GM19463 (cell line): ENCODE data around the gene GNAT1.
"Not testable (repeated sequence)": the region's sequence is repeated elsewhere in the genome, so short reads cannot be mapped to it uniquely, and the experiment has no call there.

Experiments used
- ATAC-seq: cut with Tn5 transposase; IDR thresholded peaks from one replicate; pipeline ENCODE4 v1.9.1; 2021; ENCODE audit warnings: mild to moderate bottlenecking, moderate library complexity; ENCODE audit not compliant: unreplicated experiment

GNAT1 gene

DNA sequence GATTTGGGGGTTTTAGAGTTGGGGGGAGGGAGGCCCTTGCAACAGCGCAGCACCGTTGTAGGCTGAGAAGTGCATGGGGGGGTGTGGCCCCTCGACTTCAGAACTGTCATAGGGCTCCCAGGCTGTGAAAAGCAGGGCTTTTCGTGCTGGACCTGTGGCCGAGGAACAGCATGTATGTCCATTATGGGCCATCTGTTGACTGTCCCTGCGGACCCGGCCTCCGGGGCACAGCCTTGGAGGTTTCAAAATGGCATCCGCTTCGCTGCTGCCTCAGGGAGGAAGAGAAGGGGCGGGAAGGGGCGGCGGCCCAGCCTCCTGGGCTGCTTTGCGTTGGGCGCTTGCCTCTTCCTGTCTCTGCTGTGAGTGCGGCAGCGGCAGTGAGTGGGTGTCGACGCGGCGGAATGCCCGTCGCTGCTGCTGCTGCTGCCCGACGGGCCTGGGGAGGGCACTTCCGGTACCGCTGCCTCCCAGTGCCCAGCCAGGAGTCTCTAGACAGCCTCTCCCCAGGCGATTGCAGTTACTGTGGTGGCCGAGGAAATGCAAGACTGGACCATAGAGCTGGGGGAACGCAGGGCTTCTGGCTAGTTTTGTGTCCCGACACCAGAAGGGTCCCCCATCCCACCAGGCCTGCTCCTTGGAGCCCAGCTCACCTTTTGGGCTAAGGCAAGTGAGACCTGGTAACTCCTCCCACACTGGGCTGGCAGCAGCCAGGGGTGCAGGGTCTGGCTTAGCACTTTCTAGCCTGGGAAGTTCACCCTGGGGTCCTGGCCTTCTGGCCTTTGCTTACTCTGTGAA lies 46.5 kb downstream of the GNAT1 start:
- peak; percentile 37 for ATAC-seq

DNA sequence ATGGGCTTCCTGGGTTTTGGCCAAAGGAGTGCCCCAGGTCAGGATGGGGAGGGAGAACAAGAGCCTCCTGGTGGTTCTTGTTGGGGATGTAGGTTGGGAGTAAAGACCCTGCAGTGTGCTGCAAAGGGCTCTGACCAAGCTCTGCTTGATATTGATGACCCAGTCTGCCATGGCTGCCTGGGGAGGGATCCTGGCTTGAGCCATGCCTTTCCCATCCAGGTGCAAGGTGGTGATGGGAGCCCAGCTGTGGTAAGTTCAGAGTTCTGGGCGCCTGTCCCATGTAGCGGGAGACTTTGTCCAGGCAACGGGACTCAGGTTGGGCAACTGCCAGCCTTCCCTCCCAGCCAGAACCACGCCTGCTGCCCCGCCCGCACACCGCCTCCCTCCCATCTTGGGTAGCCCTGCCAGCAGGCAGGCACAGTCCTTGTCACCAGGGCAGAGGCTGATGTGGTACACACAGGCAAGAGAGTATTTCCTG lies 47.2 kb downstream of the GNAT1 start:
- ATAC-seq: no peak

DNA sequence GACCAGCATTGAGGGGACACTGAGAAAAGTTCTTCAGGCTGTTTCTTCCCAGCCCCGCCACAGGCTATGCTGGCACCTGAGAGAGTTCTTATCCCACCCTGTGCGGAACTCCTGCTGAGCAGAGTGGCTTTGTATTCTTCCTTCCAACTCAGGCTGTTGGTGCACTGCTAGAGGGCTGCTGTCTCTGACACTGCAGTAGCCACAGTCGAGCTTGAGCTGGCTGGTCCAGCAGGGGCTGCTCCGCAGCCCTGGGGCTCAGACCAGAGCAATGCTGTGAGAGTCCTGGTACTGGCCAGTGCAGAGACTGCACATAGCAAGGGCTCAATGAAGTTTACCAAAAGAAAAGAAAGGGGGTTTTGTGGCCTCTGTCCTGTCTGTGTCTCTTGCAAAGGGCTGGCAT lies 48.2 kb downstream of the GNAT1 start:
- ATAC-seq: no peak

DNA sequence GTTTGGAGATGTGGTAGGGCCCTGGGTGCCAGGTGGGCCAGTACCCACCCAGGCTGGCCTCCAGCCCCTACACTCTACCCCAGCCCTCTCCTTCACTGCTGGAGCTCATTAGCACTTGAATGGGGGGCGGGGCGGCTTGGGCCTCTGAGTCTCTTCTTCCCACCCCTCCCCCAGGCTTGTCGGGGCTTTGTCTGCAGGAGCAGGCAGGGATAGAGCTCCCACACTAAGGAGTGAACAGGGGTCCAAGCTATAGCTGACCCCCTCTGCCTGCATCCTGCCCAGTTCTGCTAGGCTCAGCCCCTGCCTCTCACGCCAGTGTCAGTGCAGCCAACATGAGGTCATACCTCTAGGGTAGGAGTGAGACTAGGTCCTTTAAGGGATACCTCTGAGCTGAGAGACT lies 49.8 kb downstream of the GNAT1 start:
- no peak for ATAC-seq

DNA sequence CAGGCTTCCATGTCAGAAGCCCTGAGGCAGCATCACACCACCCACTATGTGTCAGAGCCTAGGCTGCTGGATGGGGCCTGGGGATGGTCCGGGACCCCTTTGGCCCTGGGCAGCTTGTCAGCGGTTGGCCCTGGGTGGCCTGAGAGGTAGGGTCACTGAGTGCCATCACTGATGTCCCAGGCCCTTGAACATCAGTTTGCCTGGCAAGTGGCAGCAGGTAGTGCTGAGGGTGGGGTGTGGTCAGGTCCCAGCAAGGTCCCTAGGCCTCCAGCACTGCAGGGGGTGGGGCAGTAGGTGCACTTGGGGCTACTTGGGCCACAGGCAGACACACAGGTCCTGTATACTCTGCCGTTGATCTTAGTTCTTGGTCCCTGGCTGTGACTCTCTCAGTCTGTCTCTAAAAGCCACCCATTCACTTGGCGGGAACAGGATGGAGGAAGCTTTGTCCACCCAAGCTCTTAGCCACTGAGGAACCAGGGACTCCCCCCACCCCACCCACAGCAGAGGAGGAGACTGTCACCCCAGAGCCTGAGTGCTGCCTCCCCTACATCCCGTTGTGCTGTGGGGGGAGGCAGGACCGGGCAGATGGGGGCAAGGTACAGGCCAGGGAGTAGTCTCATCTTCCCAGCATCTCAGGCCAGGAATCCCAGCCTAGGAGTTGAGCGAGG lies 50.4 kb downstream of the GNAT1 start:
- ATAC-seq: no peak

DNA sequence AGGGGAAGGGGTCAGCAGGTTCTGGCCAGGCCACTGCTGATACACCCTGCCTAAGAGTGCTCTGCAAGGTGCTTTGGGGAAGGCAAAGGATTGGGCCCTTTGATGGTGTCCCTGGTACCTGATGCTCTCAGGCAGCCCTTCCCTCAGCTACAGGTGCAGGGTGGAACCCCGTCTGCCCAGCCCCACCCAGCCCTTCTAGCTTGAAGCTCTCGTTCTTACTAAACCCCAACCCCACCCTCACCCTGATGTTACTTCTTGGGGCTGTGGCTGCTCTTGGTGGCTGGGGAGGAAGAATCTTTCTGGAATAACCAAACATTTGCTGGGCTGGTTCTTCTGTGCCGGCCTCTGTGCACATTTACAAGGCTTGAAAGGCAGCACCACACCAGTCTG lies 51.0 kb downstream of the GNAT1 start:
- no peak for ATAC-seq

DNA sequence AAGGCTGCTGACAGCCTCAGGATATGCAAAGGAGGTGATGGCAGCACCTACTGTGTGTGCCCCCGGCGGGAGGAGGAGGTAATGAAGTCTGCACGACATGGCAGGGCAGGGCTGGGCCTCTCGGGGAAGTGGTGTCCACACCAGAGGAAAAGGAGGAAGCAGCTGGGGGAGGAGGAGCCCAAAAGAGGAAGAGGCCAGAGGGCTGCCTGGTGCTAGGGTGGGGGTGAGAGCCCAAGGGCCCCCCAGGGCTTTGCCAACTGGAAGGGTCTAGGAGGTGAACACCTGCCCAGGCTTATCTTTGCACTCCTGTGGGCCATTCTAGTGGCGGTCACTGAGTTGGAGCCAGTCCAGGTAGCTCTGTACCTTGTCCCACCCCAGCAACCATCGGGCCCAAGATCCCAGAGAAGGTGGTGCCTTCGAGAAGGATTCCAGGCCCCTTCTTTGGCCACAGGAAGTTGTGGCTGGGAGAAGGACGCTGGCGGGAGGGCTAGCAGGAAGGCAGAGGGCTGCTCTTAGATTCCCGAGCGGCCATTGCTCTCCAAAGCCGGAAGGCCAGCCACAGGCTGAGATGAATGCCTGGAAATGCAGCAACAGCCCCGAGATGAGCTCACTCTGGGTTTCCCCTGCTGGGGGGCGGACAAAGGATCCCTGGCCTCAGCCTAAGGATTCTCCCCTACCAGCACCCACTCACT lies 51.6 kb downstream of the GNAT1 start:
- no peak for ATAC-seq

DNA sequence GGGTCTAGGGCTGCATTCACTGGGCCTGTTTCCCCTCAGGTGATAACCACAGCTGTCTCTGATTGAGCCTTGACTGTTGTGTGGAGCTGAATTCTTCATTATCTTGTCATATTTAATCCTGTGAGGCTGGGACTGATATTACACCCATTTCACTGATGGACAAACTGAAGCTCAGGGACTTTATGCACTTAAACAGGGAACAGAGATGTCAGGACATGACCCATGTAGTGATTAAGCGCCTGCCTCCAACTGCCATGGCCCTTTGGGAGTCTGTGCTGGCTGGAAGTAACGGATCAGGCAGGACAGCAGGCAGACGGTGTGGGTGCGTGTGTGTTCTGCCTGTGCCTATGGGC lies 52.1 kb downstream of the GNAT1 start:
- no peak for ATAC-seq

DNA sequence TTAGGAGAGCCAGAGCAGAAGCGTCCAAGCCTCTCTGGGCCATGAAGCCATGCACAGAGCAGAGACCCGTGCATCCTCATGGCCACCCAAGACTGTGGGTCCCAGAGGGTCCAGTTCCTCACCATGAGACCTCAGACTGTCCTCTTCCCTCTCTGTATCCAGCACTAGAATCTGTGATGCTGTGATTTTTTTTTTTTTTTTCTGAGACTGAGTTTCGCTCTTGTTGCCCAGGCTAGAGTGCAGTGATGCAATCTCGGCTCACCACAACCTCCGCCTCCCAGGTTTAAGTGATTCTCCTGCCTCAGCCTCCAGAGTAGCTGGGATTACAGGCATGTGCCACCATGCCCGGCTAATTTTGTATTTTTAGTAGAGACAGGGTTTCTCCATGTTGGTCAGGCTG lies 53.4 kb downstream of the GNAT1 start:
- not testable (repeated sequence) for ATAC-seq

DNA sequence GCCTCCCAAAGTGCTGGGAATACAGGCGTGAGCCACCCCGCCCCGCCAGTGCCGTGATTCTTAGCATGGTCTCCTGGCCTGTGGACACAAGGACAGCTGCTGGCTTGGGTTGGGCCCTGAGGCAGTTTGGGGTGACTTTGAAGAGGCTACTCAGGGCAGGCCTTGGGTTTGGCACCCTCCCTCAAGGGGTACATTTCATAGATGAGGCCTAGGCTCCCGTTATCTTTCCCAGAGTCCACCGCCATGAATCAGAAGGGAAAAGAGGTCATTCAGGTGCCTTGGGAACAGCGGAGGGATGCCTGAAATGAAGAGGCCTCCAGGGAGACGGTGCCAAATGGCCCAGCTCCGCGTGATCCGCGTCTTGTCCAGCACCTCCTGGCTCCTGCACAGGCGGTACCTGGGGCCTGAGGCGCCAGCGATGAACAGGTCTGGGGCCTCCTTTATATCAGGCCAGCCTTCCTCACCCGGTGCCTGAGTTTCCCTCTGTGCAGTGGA lies 53.9 kb downstream of the GNAT1 start:
- ATAC-seq: no peak

DNA sequence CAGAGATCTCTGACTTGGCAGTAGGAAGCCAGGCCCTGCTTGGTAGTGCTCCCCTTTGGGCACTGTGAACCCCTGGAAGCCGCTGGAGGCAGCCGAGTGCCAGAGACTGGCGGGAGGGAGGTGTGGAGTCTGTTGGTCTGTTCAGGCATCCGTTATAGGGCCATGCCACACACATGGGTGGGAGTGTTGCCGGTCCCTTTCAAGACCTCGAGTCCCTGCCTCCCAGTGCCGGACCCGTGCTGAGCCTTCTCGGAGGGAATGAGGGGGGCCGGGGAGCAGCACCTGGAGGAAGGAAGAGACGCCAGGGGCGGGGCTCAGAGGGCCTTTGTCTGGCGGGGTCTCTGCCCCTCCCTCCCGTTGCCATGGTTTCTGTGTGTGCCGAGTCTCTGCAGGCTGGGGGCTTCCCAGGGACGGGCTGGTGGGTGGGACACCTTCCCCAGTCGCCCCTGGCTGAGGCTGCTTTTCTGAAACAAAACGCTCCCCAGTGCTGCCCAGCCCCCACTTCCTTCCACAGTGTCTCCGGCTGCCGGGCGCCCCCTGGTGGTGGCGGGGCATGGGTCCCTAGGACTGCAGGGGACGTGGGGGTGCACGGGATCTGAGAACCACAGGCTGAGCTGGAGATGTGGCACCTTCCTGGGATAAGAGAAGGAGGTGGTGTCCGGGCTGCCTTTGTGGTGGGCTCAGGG lies 54.6 kb downstream of the GNAT1 start:
- ATAC-seq: peak; percentile 64

DNA sequence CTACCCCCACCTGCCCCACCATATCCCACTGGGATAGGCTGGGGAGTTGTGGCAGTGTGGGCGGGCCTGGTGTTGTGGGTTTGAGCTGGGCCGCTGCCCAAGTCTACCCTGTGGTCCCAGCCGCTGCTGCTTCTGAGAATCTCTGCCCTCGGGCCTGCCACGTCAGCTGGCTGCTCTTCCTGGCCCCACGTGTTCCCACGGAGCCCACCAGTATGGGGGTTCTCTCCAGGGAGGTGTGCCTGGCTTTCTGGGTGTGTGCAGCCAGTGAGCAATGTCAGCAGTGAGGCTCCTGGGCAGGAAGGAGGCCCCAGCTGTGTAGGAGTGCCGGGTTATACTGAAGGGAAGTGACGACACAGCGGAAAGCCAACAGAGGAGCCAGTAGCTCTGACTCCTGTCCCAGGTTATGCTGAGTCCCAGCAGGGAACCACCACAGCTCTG lies 55.1 kb downstream of the GNAT1 start:
- ATAC-seq: peak; percentile 63
